ENCODE measurements around the gene ZC3H7B. TPM values are rescaled to one million over a fixed set of nuclear protein-coding genes. Genes with fewer than 3 reads are reported as not detected.

ZC3H7B gene
- total and polyA plus RNA-seq, 5 donors from 2014 or later: 1.00 to 39.3 (median 1.3) TPM

DNA sequence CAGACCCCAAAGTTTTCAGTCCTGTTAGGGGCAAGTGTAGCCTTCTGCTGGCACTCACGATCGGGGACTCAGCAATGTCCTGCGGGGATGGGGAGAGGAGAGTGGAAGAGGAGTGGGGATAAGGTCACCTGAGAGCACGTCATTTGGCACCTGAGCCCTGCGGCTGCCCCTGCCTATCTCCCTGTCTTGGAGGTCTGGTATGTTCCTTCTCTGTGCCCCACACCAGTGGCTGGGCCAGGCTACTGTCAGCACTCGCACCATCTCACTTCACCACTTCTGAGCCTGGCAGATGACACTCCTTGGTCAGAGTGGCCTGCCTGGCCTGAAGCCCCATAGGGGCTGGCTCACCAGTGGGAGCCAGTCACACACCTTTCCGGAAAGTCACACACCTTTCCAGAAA is 40.5 kb upstream of the ZC3H7B start:
- Histone ChIP-seq H3K27me3 (ENCODE audit: control insufficient read depth, insufficient read depth, low read length) (no peaks in the 10 kb centered on the region), H3K4me1 (ENCODE audit: control insufficient read depth, insufficient read depth, low read length, poor library complexity, severe bottlenecking) (no peaks in the 10 kb centered on the region), H3K4me3 (ENCODE audit: low read depth, low read length) (no peak overlapping the region), H3K27ac (ENCODE audit: insufficient read depth, low read length, poor library complexity, severe bottlenecking) (no peak overlapping the region), H3K36me3 (ENCODE audit: control insufficient read depth, insufficient read depth, low read length) (peaks cover 84% of the 10 kb centered on the region), H3K9me3 (ENCODE audit: control insufficient read depth in 2 of 2, low read length in 2 of 2) (no peaks in the 10 kb centered on the region)
- Mint-ChIP-seq H3K27me3 (no peaks in the 10 kb centered on the region), H3K27ac (no peak overlapping the region), H3K4me3 (no peak overlapping the region), H3K9me3 (peaks cover 0 to 2% (median 0%) of the 10 kb centered on the region in 7 donors), H3K4me1 (peaks cover 0 to 4% (median 2%) of the 10 kb centered on the region in 4 donors), H3K36me3 (peaks cover 21% of the 10 kb centered on the region)
- DNase-seq: no peak
- ATAC-seq (ENCODE audit: low read depth in 2 of 2): no peak

GRCh38 chr22:41261541-41262249 is 39.6 kb upstream of the ZC3H7B start:
- H3K4me1 ChIP-seq (ENCODE audit: control insufficient read depth, insufficient read depth, low read length, poor library complexity, severe bottlenecking): no peaks in the 10 kb centered on the region
- no peaks in the 10 kb centered on the region for H3K27me3 Mint-ChIP-seq
- H3K9me3 Mint-ChIP-seq: peaks cover 0 to 2% (median 0%) of the 10 kb centered on the region in 7 donors
- H3K27me3 ChIP-seq (ENCODE audit: control insufficient read depth, insufficient read depth, low read length): no peaks in the 10 kb centered on the region
- H3K4me1 Mint-ChIP-seq: peaks cover 0 to 6% (median 3%) of the 10 kb centered on the region in 4 donors
- no peak overlapping the region for H3K27ac ChIP-seq (ENCODE audit: insufficient read depth, low read length, poor library complexity, severe bottlenecking)
- H3K4me3 ChIP-seq (ENCODE audit: low read depth, low read length): no peak overlapping the region
- ATAC-seq (ENCODE audit: low read depth in 2 of 2) (no peak), DNase-seq (no peak)
- H3K9me3 ChIP-seq (ENCODE audit: control insufficient read depth in 2 of 2, low read length in 2 of 2): no peaks in the 10 kb centered on the region
- H3K36me3 ChIP-seq (ENCODE audit: control insufficient read depth, insufficient read depth, low read length): peaks cover 83% of the 10 kb centered on the region
- H3K36me3 Mint-ChIP-seq: peaks cover 24% of the 10 kb centered on the region
- H3K27ac Mint-ChIP-seq: peak overlapping the region in 2 of 3 donors; percentile 56 to 65
- H3K4me3 Mint-ChIP-seq: no peak overlapping the region

DNA sequence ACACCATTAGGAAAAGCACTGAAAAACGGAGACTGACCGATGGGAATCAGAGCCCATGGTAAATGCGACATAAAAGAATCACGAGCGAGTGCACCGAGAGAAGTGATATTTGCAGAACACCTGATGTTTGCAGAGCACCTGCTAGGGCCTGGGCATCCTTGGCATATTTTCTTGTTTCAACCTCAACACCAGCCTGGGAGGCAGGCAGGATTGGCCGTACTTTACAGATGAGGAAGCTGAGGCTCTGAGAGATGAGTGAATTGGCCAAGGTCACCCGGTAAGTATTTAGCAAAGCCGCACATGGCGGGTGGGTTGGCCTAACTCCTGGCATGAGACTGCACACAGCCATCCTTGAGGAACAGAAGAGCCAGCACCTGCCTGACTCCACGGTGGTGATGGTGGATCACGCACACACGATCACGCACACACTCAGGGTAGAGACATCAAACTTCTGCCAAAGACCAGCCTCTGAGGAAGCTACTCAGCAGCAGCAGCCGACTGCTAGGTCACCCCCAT is 39.0 kb upstream of the ZC3H7B start:
- no peaks in the 10 kb centered on the region for H3K4me1 ChIP-seq (ENCODE audit: control insufficient read depth, insufficient read depth, low read length, poor library complexity, severe bottlenecking)
- Mint-ChIP-seq H3K27me3 (no peaks in the 10 kb centered on the region), H3K27ac (peak overlapping the region in 2 of 3 donors; percentile 58 to 65), H3K36me3 (peaks cover 23% of the 10 kb centered on the region), H3K4me1 (peaks cover 0 to 6% (median 3%) of the 10 kb centered on the region in 4 donors), H3K9me3 (peaks cover 0 to 2% (median 0%) of the 10 kb centered on the region in 7 donors), H3K4me3 (no peak overlapping the region)
- no peaks in the 10 kb centered on the region for H3K27me3 ChIP-seq (ENCODE audit: control insufficient read depth, insufficient read depth, low read length)
- H3K9me3 ChIP-seq (ENCODE audit: control insufficient read depth in 2 of 2, low read length in 2 of 2): no peaks in the 10 kb centered on the region
- ATAC-seq (ENCODE audit: low read depth in 2 of 2): no peak
- H3K4me3 ChIP-seq (ENCODE audit: low read depth, low read length): no peak overlapping the region
- no peak overlapping the region for H3K27ac ChIP-seq (ENCODE audit: insufficient read depth, low read length, poor library complexity, severe bottlenecking)
- DNase-seq: no peak
- H3K36me3 ChIP-seq (ENCODE audit: control insufficient read depth, insufficient read depth, low read length): peaks cover 80% of the 10 kb centered on the region

DNA sequence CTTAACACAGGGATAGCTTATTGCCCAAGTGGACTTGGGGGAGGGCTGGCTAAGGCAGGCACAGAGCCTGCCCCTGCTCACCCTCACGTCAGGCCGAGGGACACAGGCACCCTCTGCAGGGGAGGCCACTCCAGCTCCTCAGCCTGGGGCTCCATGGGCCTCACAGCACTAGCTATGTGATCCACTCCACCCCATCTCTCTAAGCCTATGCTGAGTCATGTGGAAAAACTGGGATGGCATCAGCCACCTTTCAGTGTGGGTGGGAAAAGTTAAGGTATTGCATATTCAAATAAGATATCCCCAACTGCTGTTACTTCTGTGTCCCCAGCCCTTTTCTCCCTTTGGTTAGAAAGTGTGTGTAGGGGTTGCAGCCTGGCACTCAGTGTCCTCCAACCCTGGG is 37.6 kb upstream of the ZC3H7B start:
- no peaks in the 10 kb centered on the region for H3K27me3 Mint-ChIP-seq
- H3K4me3 ChIP-seq (ENCODE audit: low read depth, low read length): no peak overlapping the region
- no peak overlapping the region for H3K27ac Mint-ChIP-seq
- H3K36me3 ChIP-seq (ENCODE audit: control insufficient read depth, insufficient read depth, low read length): peaks cover 85% of the 10 kb centered on the region
- H3K4me3 Mint-ChIP-seq: no peak overlapping the region
- H3K4me1 ChIP-seq (ENCODE audit: control insufficient read depth, insufficient read depth, low read length, poor library complexity, severe bottlenecking): no peaks in the 10 kb centered on the region
- no peaks in the 10 kb centered on the region for H3K27me3 ChIP-seq (ENCODE audit: control insufficient read depth, insufficient read depth, low read length)
- H3K9me3 Mint-ChIP-seq: peaks cover 0 to 2% (median 0%) of the 10 kb centered on the region in 7 donors
- peaks cover 22% of the 10 kb centered on the region for H3K36me3 Mint-ChIP-seq
- no peak for ATAC-seq (ENCODE audit: low read depth in 2 of 2)
- no peaks in the 10 kb centered on the region for H3K9me3 ChIP-seq (ENCODE audit: control insufficient read depth in 2 of 2, low read length in 2 of 2)
- no peak for DNase-seq
- H3K27ac ChIP-seq (ENCODE audit: insufficient read depth, low read length, poor library complexity, severe bottlenecking): no peak overlapping the region
- peaks cover 0 to 9% (median 3%) of the 10 kb centered on the region in 4 donors for H3K4me1 Mint-ChIP-seq

- Histone ChIP-seq H3K27me3 (ENCODE audit: control insufficient read depth, insufficient read depth, low read length) (no peaks in the 10 kb centered on the region), H3K4me1 (ENCODE audit: control insufficient read depth, insufficient read depth, low read length, poor library complexity, severe bottlenecking) (no peaks in the 10 kb centered on the region), H3K36me3 (ENCODE audit: control insufficient read depth, insufficient read depth, low read length) (peaks cover 84% of the 10 kb centered on the region), H3K27ac (ENCODE audit: insufficient read depth, low read length, poor library complexity, severe bottlenecking) (no peak overlapping the region), H3K9me3 (ENCODE audit: control insufficient read depth in 2 of 2, low read length in 2 of 2) (no peaks in the 10 kb centered on the region), H3K4me3 (ENCODE audit: low read depth, low read length) (no peak overlapping the region)
- ATAC-seq (ENCODE audit: low read depth in 2 of 2) (no peak), DNase-seq (no peak)
- Mint-ChIP-seq H3K36me3 (peaks cover 18% of the 10 kb centered on the region), H3K27me3 (no peaks in the 10 kb centered on the region), H3K27ac (no peak overlapping the region), H3K4me1 (peaks cover 0 to 9% (median 3%) of the 10 kb centered on the region in 4 donors), H3K9me3 (peaks cover 0 to 2% (median 0%) of the 10 kb centered on the region in 7 donors), H3K4me3 (peak overlapping the region in 1 of 4 donors; percentile 80)
Observed at GRCh38 chr22:41264408-41264941, 36.9 kb upstream of the ZC3H7B start.

DNA sequence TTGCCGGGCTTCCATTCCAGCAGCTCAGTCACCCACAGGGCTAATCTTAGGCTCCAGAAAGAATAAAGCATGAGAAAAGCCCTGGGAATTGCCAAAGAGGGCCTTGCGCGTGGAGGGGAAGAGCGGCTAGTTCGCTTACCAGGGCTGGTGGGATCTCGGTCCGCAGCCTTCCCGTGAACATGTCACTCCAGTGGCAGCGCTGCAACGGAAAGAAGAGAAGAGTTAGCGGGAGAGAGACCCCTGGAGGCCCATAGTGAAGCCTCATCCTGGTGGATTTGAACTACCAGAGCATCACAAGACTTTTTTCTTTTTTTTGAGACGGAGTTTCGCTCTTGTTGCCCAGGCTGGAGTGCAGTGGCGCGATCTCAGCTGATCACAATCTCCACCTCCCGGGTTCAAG is 33.4 kb upstream of the ZC3H7B start:
- ATAC-seq (ENCODE audit: low read depth in 2 of 2) (no peak), DNase-seq (no peak)
- Histone ChIP-seq H3K36me3 (ENCODE audit: control insufficient read depth, insufficient read depth, low read length) (peaks cover 77% of the 10 kb centered on the region), H3K4me3 (ENCODE audit: low read depth, low read length) (no peak overlapping the region), H3K9me3 (ENCODE audit: control insufficient read depth in 2 of 2, low read length in 2 of 2) (no peaks in the 10 kb centered on the region), H3K4me1 (ENCODE audit: control insufficient read depth, insufficient read depth, low read length, poor library complexity, severe bottlenecking) (no peaks in the 10 kb centered on the region), H3K27me3 (ENCODE audit: control insufficient read depth, insufficient read depth, low read length) (no peaks in the 10 kb centered on the region), H3K27ac (ENCODE audit: insufficient read depth, low read length, poor library complexity, severe bottlenecking) (no peak overlapping the region)
- Mint-ChIP-seq H3K4me1 (peaks cover 0 to 11% (median 3%) of the 10 kb centered on the region in 4 donors), H3K27ac (no peak overlapping the region), H3K9me3 (peaks cover 0 to 2% (median 0%) of the 10 kb centered on the region in 7 donors), H3K27me3 (no peaks in the 10 kb centered on the region), H3K4me3 (no peak overlapping the region), H3K36me3 (peaks cover 16% of the 10 kb centered on the region)

DNA sequence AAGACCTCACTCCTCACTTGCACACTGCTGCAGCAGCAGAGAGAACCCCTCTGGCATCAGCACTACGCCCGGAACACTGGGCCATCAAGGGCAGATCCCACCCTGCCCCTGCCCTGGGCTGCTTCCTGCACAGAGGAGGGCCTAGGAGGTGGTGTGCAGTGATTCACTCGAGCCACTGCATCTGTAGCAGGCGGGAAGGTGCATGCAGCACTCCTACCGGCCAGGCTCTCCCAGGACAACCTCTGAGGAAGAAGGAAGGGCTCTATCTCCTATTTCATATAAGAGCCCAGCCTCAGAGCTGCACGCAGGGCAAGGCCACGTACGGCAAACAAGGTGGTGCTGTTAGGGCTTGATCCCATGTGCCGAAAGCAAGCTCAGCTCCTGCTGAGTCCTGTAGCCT is 29.5 kb upstream of the ZC3H7B start:
- Histone ChIP-seq H3K4me3 (ENCODE audit: low read depth, low read length) (no peak overlapping the region), H3K27ac (ENCODE audit: insufficient read depth, low read length, poor library complexity, severe bottlenecking) (no peak overlapping the region), H3K9me3 (ENCODE audit: control insufficient read depth in 2 of 2, low read length in 2 of 2) (no peaks in the 10 kb centered on the region), H3K4me1 (ENCODE audit: control insufficient read depth, insufficient read depth, low read length, poor library complexity, severe bottlenecking) (no peaks in the 10 kb centered on the region), H3K27me3 (ENCODE audit: control insufficient read depth, insufficient read depth, low read length) (no peaks in the 10 kb centered on the region), H3K36me3 (ENCODE audit: control insufficient read depth, insufficient read depth, low read length) (peaks cover 68% of the 10 kb centered on the region)
- H3K36me3 Mint-ChIP-seq: peaks cover 19% of the 10 kb centered on the region
- no peak for ATAC-seq (ENCODE audit: low read depth in 2 of 2)
- DNase-seq: no peak
- H3K9me3 Mint-ChIP-seq: no peaks in the 10 kb centered on the region
- H3K27ac Mint-ChIP-seq: peak overlapping the region in 1 of 3 donors; percentile 62
- H3K4me3 Mint-ChIP-seq: no peak overlapping the region
- no peaks in the 10 kb centered on the region for H3K27me3 Mint-ChIP-seq
- peaks cover 0 to 6% (median 3%) of the 10 kb centered on the region in 4 donors for H3K4me1 Mint-ChIP-seq
